B cell (primary cell): ENCODE data around the gene PKP2.

Experiments used
- CTCF ChIP-seq: fragments of 200-600 bp; IDR thresholded peaks from one replicate; pipeline ENCODE4 v1.8.0; 2022; ENCODE audit warnings: antibody characterized with exemption, mild to moderate bottlenecking
- EZH2 ChIP-seq: IDR thresholded peaks from 2 replicates; pipeline ENCODE4 v1.6.1; 2012; ENCODE audit warnings: borderline replicate concordance, low read depth, mild to moderate bottlenecking, moderate library complexity, low read length; ENCODE audit not compliant: insufficient read depth, poor library complexity, severe bottlenecking

- no peak for TF ChIP-seq CTCF
- no peak for TF ChIP-seq EZH2
These were observed 22.6 kb upstream of the PKP2 start for GRCh38 chr12:32918890-32919801.
